NK-92 treated with Interleukin-12 subunit alpha and Interleukin-12 subunit beta, amount 100 ng/mL, for 24 hours (cell line): ENCODE results near the gene KRTAP5-3.

Experiments
- DNase-seq: peaks from one replicate; lab custom pipeline; 2025; lab: John Stamatoyannopoulos, UW

KRTAP5-3 gene

DNA sequence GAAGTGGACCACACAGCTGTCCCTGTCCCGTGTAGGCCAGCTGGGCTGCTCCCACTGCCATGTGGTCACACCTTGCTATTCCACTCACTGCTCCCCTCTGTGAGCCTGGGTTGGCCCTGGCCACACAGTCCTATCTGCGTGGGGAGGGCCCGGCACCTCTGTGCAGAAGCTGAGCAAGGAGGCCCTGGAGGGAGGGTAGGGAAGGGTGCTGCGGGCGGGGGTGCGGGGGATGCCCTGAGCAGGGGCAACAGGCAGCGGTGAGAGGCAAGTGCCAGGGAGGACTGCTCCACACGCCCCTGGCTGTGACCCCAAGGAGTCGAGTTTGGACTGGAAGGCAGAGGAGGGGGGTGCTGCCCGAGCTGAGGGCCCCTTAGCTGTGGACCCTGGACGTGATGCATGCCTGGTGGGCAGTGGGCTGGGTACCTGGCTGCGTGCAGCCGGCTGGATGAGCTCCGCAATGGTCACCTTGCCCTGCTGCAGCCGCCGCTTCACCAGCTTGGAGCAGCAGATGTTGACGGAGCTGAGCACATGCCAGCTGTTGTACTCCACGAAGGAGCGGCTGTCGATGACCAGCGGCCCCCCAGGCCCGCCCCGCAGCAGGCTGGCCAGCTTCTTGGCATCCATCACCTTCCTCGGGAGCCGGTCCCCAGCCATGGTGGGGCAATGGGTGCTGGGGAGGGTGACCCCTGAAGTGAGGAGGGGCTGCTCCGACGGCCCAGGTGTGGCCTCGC lies 42.9 kb downstream of the KRTAP5-3 start:
- DNase-seq, result no peak

DNA sequence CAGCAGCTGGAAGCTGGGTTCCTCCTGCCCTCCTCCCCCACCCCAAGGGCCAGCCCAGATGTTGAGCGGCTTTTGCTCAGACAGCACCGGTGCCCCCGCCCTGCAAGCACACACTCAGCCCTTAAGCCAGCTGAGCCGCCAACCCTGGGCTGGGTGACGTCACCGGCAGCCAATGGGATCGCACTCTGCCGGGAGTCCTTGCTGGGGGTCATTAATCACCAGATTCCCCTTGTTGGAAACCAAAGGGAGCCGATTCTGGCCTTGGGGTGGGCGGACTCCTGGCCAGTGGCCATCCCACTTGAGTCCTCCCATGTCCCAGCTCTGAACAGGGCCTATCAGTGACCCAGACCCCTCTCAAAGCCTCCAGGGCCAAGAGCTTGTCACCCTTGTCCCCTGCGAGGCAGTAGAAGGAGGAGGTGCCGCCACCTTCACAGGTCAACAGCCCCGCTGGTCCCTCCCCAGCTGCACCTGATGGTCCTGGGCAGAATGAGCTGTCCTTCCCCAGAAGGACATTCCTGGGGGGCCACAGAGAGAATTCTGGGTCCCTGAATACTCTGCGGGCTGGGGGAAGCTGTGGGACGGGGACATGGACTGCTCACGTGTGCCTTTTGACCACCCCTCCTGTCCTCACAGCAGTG lies 43.6 kb downstream of the KRTAP5-3 start:
- no peak for DNase-seq

DNA sequence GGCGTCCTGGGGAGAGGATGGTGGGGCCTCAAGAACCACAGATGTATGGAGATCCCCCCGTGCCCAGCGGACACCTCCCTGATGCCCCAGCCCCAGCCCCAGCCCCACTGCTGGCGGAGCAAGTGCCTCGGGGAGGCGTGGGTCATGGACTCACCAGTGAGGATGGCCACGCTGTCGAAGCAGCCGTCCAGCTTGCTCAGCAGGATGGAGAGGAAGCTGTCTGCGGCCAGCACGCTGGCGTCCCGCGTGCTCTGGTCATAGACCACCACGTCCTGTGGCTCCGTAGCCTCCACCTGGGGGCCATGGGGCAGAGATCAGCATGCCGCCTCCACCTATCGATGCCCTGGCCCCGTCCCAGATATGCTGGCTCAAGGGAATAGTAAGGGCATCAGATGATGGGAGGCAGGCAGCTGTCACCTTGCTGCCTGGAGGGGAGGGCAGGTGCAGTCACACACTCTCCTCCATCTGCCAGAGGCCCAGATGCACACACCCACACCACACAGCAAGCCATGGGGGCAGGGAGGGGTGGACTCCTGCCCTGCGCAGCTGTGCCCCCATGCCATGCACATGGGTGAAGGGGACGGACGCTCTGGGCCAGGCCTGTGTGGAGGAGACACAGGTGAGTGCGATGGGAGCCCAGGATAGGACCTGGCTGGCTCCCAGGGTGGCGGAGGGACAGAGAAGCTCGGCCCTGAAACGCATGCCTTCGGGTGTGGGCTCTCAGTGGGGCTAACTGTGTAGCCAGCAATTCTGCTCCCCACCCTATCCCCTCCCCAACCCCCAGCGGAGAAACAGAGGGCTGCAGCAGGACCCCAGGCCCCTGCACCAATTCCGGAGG lies 44.3 kb downstream of the KRTAP5-3 start:
- DNase-seq, result no peak

DNA sequence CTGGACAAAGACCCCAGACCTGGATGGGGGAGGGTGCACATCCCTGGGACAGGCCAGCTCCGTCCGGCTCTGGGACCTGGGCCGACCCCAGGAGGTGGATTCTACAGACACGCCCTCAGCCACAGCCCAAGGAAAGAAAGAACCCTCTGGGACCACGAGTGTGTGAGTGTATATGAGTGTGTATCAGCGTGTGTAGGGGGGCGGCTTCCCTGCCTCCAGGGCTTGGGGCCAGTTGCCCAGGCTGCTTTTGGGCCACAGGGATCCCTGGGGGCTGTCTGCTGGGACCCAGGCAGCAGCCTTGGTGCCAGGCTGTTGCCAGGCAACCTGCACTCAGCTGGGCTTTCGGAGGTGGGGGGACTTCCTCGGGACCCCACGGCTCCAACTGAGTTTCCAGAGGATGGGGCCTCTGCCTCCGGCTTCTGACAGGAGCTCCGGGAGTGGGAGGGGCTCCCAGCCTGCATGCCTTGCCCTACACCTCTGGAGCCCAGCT lies 45.1 kb downstream of the KRTAP5-3 start:
- no peak for DNase-seq

DNA sequence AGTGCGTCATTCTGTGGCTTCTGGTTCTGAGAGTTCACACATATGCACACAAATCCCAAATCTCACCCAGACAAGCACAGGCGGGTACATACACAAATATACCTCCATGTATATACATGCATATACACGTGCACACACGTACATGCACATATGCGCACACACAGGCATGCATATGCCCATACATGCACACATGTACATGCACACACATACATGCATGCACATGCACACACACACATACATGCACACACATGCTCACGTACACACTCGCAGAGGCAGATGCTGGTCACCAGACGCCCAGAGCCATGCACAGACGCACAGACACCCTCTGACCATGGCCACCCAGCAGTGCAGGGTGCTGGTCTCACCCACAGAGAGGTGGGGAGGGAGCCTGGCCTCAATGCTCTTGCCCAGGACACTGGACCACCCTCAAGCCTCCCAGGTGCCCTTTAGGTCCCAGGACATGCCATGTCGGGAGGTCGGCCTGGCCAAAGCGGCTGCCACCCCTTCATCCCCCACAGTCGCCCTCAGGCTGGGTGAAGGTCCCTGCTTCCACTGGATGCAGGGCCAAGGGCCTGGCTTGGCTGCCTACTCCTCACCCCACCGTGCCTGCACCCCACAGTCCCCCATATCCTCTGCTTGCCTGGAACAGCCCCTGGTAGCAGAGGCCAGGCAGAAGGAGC lies 45.7 kb downstream of the KRTAP5-3 start:
- DNase-seq, result no peak

DNA sequence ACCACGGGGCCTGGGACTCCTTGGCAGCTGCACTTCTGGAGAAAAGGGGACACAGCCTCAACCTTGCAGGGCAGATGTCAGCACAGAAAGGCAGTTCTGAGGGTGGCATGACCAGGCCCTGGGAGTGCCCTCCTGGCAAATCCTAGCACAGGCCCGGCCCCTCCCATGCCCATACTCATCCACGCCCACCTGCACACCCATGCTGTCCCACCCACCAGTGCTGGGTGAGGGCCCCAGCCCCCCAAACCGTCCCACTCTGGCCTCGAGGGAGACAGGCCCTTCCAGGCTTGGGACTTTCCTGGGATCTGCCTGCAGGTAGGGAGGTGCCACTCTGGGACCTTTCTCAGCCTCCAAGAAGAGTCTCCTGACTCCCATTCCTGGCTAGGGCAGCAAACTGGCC lies 46.3 kb downstream of the KRTAP5-3 start:
- DNase-seq, result no peak

DNA sequence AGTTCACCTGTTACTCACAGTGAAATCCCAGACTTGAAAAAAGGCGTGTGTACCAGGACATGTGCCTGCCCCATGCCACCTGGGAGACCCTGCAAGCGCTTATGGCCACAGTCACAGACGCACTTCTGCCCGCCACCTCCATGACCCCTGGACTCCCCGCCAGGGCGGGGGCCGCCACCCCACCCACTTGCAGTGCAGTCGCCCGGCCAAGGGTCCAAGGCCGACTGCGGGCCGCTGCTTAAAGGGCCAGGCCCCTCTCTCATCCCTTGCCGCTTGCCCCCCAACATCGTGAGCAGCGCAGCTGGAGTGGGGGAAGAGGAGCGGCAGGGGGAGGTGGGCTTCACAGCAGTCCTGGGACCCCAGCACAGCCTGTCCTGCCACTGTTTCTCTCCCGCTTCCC lies 47.0 kb downstream of the KRTAP5-3 start:
- DNase-seq, result no peak

DNA sequence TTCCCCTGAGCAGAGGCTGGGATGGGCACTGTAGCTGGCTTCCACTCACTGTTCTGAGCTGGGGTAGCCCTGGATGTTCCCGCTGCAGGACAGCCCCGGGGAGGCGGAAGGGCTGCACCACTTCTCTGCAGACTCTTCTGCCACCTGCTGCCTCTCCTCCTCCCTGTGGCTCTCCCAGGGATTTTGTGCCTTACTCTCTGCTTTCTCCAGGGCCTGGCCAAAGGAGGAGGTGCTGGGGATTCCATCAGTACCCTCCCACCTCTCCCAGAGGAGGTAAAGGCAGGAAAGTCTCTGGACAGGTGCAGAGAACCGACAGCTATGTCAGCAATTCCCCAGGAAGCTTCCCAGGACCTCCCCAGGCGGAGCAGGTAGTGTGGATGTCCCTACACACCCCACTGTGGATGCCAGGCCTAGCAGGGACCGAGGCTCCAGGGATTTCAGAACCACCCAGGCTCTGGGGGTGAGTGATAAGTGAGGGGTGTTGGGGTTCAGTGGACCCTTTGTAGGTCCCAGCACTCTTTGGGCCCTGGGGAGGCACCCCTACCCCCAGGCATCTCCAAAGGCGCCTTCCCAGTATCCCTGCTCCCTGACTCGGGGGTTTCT lies 47.5 kb downstream of the KRTAP5-3 start:
- no peak for DNase-seq

DNA sequence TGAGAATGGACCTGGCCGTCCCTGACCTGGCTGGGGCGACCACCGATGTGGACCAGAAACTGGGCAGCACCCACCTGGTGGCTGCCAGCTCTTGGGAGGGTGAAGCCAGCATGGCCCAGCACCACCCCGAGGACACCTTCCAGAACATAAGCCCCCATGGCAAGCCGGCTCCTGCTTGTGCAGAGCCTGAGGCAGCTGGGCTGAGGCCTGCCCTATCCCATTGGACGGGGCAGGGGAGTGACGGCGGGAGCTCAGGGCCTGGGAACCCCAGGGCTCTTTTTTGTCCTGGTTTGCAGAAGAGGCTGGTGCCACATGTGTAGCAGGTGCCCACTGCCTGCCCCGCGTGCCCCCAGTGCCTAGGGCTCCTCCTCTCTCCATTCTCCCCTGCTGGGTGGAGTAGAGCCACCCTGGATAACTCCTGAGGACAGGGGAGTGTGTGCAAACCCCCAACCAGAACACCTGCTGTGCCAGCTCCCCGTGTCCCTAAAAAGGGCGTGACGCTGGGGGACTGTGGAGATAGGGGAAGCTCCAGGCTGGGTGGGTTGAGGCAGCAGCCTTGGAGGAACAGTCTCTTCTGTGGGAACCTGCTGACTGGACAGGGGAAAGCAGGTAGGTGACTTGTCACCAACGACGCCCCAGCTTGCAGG lies 48.1 kb downstream of the KRTAP5-3 start:
- DNase-seq, result no peak

DNA sequence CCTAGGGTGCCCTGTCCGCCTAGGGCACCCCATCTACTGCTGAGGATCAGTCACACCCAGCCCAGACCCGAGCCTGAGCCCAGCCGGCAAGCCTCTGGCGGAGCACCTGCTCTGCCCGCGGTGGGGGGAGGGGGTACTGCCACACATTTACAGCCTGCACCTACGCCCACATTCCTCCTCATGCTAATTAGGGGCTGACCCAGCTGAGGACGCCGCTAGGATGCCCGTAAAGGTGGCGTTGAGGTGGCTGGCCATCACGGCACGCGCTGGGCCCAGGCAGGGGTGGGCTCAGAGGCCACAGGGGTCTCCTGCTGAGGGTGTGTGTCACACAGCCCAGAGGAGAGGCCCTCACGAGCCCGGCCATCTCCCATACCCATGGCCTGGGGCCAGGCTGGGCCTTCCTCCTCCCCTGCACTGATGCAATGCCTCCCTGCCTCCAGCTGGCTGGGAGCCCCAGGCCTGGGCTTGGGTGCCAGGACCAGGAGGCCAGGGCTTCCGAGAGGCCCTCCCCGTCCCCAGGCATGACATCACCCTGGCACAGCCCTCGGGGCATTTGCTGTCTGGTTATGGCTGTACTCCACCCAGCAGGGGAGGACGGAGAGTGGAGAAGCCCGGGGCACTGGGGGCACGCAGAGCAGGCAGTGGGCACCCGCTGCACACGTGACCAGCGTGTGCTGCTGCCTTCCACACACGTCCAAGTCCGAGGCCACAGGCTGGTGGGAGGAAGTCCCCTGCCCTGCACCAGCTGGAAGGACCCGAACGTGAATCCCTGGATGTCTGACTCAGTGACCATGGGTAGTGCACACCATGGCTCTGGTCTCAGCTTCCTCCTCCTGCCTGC lies 48.9 kb downstream of the KRTAP5-3 start:
- DNase-seq, result no peak

DNA sequence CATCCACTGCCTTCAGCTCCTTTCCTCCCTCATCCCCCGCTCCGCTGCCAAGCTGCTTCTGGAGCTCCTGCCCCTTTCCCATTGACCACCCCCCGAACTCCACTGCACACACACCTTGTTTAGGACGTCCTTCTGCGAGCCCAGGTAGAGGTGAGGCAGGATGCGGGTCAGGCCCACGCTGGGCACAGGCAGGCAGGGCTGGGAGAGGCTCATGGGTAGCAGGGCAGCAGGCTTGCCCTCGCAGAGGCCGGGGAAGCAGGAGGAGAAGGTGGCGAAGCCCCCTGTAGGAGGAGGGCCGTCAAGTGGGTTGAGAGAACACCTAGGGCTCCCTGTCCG lies 49.5 kb downstream of the KRTAP5-3 start:
- no peak for DNase-seq

DNA sequence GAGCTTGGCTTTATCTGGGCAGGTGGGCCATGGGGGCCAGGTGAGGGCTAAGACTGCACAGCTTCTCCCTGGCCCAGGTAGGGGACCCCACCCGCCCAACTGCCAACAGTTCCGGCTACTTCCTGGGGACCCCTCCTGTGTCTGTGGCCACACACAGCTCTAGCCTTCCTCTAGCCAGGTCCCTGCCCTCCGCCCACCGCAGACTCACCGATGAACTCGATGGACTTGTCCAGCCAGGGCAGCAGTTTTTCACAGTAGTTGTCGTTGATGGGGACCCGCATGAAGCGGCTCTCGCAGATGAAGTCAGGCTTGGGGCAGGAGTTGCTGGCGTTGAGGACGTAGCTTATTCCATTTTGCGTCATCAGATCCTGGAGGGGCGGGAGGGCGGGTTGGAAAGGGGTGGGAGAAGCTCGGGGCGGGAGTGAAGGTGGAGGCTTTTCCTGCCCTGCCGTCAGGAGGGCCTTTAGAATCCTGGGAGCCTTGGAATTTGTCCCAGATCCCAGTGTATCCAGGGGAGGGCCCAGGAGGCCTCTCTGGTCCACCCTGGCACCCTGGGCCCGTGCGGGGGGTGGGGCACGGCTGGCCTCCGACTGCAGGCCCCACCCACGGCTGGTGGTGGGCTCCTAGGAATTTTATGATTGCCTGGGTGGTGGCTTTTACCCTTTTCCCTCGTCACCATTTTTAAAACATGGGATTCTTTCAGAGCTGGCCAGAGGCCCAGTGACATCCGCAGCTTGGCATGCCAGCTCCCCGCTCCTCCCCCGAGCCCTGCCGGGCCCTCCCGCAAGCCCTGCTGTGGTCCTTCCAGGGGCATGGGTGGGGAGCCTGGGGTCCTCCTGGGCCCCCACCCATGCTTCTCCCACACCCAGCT lies 50.1 kb downstream of the KRTAP5-3 start:
- DNase-seq, result no peak
